Measurements from ENCODE around the gene CDK18.

Gene CDK18

GRCh38 chr1:205538235-205538840 lies 33.9 kb downstream of the CDK18 start:
- Histone ChIP-seq H4K20me1 (ENCODE audit: insufficient read depth) (no peaks in the 10 kb centered on the region), H3K9ac (no peak overlapping the region), H3K36me3 (ENCODE audit: insufficient read depth) (no peaks in the 10 kb centered on the region), H3K4me2 (no peak overlapping the region), H3K79me2 (ENCODE audit: insufficient read depth, low read depth) (no peaks in the 10 kb centered on the region), H2AFZ (ENCODE audit: low read depth) (no peak overlapping the region), H3K4me3 (IDR thresholded peaks at IDR 0.05; ENCODE audit: insufficient read depth, low read depth, low read length) (no peak overlapping the region), H3K27ac (no peak overlapping the region), H3K4me1 (ENCODE audit: low read depth, poor library complexity, severe bottlenecking) (peaks cover 8% of the 10 kb centered on the region), H3K27me3 (ENCODE audit: insufficient read depth, low read depth) (no peaks in the 10 kb centered on the region; the same call in 1 of the 2 replicates)
- no peak for TF ChIP-seq CTCF (conservative IDR thresholded peaks at IDR 0.05; ENCODE audit: low read depth, low read length)

GRCh38 chr1:205541161-205541886 lies 36.9 kb downstream of the CDK18 start:
- no peak for TF ChIP-seq CTCF (conservative IDR thresholded peaks at IDR 0.05; ENCODE audit: low read depth, low read length)
- Histone ChIP-seq H3K27ac (no peak overlapping the region), H3K79me2 (ENCODE audit: insufficient read depth, low read depth) (no peaks in the 10 kb centered on the region), H3K9ac (no peak overlapping the region), H3K4me1 (ENCODE audit: low read depth, poor library complexity, severe bottlenecking) (peaks cover 8% of the 10 kb centered on the region), H2AFZ (ENCODE audit: low read depth) (no peak overlapping the region), H4K20me1 (ENCODE audit: insufficient read depth) (no peaks in the 10 kb centered on the region), H3K27me3 (ENCODE audit: insufficient read depth, low read depth) (no peaks in the 10 kb centered on the region; the same call in 1 of the 2 replicates), H3K4me2 (no peak overlapping the region), H3K36me3 (ENCODE audit: insufficient read depth) (no peaks in the 10 kb centered on the region), H3K4me3 (IDR thresholded peaks at IDR 0.05; ENCODE audit: insufficient read depth, low read depth, low read length) (no peak overlapping the region)

GRCh38 chr1:205542367-205542766 lies 37.9 kb downstream of the CDK18 start:
- no peak overlapping the region for H3K9ac ChIP-seq
- no peak overlapping the region for H2AFZ ChIP-seq (ENCODE audit: low read depth)
- H3K27ac ChIP-seq: no peak overlapping the region
- no peaks in the 10 kb centered on the region for H3K4me1 ChIP-seq (ENCODE audit: low read depth, poor library complexity, severe bottlenecking)
- no peak overlapping the region for H3K4me2 ChIP-seq
- no peaks in the 10 kb centered on the region for H3K79me2 ChIP-seq (ENCODE audit: insufficient read depth, low read depth)
- H4K20me1 ChIP-seq (ENCODE audit: insufficient read depth): no peaks in the 10 kb centered on the region
- no peak overlapping the region for H3K4me3 ChIP-seq (IDR thresholded peaks at IDR 0.05; ENCODE audit: insufficient read depth, low read depth, low read length)
- no peaks in the 10 kb centered on the region; the same call in 1 of the 2 replicates for H3K27me3 ChIP-seq (ENCODE audit: insufficient read depth, low read depth)
- no peak for TF ChIP-seq CTCF (conservative IDR thresholded peaks at IDR 0.05; ENCODE audit: low read depth, low read length)
- no peaks in the 10 kb centered on the region for H3K36me3 ChIP-seq (ENCODE audit: insufficient read depth)

GRCh38 chr1:205543351-205544301 lies 39.2 kb downstream of the CDK18 start:
- H3K27me3 ChIP-seq (ENCODE audit: insufficient read depth, low read depth): no peaks in the 10 kb centered on the region; the same call in 1 of the 2 replicates
- H2AFZ ChIP-seq (ENCODE audit: low read depth): no peak overlapping the region
- H3K4me2 ChIP-seq: no peak overlapping the region
- H4K20me1 ChIP-seq (ENCODE audit: insufficient read depth): no peaks in the 10 kb centered on the region
- TF ChIP-seq CTCF (conservative IDR thresholded peaks at IDR 0.05; ENCODE audit: low read depth, low read length): no peak
- no peaks in the 10 kb centered on the region for H3K36me3 ChIP-seq (ENCODE audit: insufficient read depth)
- no peak overlapping the region for H3K4me3 ChIP-seq (IDR thresholded peaks at IDR 0.05; ENCODE audit: insufficient read depth, low read depth, low read length)
- no peaks in the 10 kb centered on the region for H3K79me2 ChIP-seq (ENCODE audit: insufficient read depth, low read depth)
- no peak overlapping the region for H3K27ac ChIP-seq
- no peaks in the 10 kb centered on the region for H3K4me1 ChIP-seq (ENCODE audit: low read depth, poor library complexity, severe bottlenecking)
- H3K9ac ChIP-seq: no peak overlapping the region
